Suprapubic skin (tissue), 3 donors: ENCODE results near the gene GRIK3.

Experiments used
- CTCF ChIP-seq, 2 donors: fragments of 200-600 bp in 1 of 2; fragments of 450-650 bp in 1 of 2; sonication (generic) in 1 of 2; IDR thresholded peaks; one replicate each; pipeline ENCODE4 v1.5.1; 2016 to 2019; ENCODE audit warnings: antibody characterized with exemption in 2 of 2, mild to moderate bottlenecking in 1 of 2, moderate library complexity in 1 of 2
- POLR2A ChIP-seq, 2 donors: fragments of 450-650 bp; IDR thresholded peaks; one replicate each; pipeline ENCODE4 v1.6.1; 2017; ENCODE audit warnings: antibody characterized with exemption in 2 of 2, mild to moderate bottlenecking in 2 of 2, moderate library complexity in 2 of 2

GRCh38 chr1:36829066-36829465 is 205.2 kb downstream of the GRIK3 start:
- TF ChIP-seq CTCF (IDR thresholded peaks at IDR 0.05) (no peak), POLR2A (IDR thresholded peaks at IDR 0.05) (no peak)
